HG02938 (cell line): ENCODE data around the gene SAP30BP.

Source experiments
- ATAC-seq: cut with Tn5 transposase; IDR thresholded peaks from one replicate; pipeline ENCODE4 v1.9.1; 2021; ENCODE audit warnings: mild to moderate bottlenecking, moderate library complexity; ENCODE audit not compliant: unreplicated experiment

SAP30BP gene

DNA sequence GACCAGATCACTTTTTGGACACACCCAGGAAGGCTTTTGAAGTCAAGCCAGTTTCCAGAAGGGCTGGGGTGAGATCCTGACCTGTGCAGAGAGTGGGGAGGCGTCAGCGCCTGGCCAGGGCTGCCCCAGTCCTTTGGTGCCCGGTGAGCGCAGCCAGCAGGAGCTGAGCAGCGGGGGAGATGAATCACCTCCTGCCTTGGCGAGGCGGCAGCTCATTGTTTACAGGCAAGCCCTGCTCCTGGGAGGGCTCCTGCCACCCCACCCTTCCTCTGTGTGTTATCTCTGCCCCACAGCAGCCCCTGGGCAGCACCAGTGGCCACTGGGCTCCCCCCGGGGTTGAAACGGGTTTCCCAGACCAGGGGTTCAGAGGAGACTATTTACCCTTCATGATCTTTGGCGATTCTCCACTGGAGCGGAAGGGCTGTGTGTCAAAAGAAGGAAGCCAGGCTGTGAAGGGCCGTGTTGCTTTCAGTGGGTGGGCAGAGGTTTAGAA lies 40.0 kb downstream of the SAP30BP start:
- no peak for ATAC-seq

- no peak for ATAC-seq
Measured at GRCh38 chr17:75712446-75712845, 45.3 kb downstream of the SAP30BP start.

DNA sequence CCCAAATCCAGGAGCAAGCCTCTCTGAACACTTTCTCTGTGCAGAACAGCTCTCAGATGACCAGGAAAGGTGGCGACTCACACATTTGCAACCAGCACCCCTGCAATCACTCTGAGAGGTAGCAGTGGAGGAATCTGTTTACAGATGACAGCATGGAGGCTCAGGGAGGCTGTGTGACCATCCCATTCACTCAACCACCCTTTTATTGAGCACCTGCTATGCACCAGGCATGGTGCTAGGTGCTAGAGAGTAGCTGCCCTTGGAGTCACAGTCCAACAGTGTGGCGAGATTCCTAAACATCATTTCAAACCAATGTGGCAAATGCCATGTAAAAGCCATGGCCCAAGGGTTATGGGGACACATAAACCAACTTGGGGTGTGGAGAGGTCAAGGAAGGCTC lies 52.6 kb downstream of the SAP30BP start:
- no peak for ATAC-seq

DNA sequence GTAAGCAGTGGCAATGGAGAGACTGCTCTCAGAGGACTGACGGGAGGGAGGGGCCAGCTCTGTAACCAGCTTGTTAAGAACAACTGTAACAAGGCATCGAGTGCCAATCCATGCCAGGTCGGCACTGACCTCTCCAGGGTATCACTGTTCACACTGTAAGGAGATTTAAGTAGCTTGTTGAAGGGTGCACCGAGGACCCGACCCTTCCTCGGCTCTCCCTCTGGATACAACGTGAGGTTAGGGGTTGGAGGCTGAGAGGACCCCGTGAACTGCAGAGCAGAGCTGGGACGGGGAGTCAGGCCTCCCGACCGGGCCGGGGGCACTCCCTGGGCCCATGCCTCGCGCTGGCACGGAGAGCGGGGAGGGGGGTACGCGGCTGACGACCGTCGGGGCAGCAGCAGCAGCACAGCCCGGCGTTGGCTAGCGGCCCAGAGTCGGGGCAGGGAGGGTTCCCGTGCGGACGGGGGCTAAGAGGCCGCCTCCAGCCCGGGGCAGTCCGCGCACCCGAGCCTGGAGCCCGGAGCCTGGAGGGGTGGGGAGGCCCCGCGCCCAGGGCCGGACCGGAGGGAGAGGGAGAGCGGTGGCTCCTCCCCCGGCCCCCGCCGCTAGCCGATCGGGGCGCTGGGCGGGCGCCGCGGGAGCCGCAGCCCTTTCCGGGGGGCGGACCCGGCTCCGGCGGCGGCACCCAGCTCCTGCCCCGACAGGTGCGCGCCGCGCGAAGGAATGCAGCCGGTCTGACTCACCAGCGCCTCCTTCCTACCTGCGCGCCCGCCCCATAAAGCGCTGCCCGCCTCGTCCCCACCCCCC lies 53.7 kb downstream of the SAP30BP start, which contains the start of gene ITGB4:
Gene ITGB4 (plus strand): TSS at position 804 of the 807 bp plus-strand sequence. CDS start 3,245 bp downstream, outside the sequence.
- ATAC-seq = no peak

DNA sequence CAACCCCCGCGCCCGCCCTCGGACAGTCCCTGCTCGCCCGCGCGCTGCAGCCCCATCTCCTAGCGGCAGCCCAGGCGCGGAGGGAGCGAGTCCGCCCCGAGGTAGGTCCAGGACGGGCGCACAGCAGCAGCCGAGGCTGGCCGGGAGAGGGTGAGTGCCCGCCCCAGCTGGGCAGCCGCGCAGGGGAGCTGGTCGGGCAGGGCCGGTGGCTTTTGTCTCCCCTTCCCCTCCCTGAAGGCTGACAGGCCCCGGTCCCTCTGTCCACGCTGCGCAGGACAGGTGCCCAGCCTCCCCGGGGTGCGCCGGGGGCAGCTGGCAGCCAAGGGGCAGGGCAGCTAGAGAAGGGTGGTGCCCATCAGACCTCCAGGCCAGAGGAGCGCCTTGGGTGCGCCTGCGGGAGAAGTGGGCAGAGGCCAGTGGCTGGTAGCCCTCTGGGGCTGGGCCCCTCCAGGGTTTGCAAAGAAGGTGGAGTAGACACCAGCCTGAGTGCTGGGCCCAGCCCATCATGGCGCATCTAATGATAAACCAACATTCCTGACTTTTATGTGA lies 54.4 kb downstream of the SAP30BP start:
- ATAC-seq = no peak

- no peak for ATAC-seq
Measured at GRCh38 chr17:75722076-75722475, 54.9 kb downstream of the SAP30BP start.

DNA sequence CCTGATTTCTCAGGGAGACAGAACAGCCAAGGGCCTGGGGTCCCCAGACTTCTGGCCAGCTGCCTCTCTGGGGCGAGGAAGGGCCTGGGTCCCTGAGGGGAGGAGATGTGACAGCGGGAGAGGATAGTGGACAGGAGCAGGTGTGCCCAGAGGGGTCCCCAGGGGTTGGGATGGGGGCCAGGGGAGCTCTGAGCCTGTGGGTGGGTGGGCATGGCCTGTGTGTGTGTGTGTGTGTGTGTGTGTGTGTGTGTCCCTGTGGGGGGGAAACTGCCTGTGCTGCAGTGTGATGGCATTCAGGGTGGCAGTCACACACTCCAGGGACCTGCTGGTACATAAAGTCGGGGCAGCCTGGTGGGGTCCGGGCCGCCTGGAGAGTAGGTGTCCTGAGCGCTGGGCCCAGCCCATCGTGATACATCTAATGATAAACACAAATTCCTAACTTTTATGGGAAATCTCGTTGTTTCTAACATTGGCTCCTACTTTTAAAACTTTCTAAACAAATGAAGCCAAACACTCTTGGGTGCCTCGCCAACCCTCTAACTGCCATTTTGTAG lies 55.5 kb downstream of the SAP30BP start:
- no peak for ATAC-seq

- ATAC-seq = no peak
Measured at GRCh38 chr17:75723171-75723930, 56.2 kb downstream of the SAP30BP start.

DNA sequence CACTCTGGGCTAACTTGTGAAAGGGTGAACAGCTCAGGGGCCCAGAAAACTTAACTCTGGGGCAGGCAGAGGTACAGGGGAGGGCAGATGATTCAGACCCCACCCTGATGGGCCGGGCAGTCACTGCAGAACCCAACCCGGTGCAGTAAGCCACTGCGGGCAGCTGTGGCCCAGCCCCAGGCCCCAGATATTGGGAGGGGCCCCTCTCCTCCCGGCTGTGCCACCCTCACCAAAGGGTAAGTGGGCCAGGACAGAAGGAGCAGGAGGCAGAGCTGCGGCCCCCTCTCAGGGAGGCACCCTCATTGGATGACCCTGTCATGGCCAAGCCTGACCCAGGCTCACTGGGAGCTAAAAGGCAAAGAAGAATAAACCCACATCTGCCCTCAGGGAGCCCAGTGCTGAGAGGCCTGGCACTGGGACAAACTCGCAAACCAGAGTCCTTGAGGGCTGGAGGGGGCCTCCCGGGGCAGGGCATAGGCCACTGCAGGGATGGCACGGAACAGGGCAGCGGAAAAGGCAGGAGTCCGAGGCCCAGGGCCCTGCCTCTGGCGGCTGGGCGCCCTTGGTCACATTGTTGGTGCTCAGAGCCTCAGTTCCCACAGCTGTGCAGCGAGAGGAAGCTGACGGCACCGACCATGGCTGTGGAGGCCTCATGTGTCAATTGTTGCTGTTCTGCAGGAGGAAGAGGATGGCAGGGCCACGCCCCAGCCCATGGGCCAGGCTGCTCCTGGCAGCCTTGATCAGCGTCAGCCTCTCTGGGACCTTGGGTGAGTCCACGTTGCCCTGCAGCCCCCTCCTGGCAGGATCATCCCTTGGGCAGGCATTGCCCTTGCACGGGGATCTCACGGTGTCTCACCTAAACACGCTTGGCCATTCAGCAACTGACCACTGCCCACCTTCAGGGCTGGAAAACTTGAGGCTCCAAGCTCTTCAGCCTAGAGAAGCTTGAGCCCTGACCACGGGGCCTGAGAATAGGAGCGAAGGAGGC lies 57.2 kb downstream of the SAP30BP start:
- no peak for ATAC-seq

GRCh38 chr17:75725504-75725903 lies 58.4 kb downstream of the SAP30BP start:
- ATAC-seq = no peak

- ATAC-seq = no peak
Measured at GRCh38 chr17:75727391-75727790, 60.3 kb downstream of the SAP30BP start.

DNA sequence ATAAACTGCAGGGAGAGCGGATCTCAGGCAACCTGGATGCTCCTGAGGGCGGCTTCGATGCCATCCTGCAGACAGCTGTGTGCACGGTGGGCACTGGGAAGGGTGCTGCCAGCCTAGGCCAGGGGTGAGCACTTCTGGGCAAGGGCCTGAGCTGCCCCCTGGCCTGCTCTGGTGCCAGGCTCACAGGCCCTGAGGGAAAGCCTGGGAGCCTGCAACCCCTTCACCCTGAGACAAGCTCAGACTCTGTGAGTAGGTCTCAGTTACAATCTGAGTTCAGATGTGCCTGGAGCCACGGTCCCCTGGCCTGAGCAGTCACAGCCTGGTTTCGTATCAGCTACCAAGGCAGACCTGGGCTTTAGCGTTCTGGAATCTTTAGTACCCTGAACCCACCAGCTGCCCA lies 62.2 kb downstream of the SAP30BP start:
- ATAC-seq = no peak

DNA sequence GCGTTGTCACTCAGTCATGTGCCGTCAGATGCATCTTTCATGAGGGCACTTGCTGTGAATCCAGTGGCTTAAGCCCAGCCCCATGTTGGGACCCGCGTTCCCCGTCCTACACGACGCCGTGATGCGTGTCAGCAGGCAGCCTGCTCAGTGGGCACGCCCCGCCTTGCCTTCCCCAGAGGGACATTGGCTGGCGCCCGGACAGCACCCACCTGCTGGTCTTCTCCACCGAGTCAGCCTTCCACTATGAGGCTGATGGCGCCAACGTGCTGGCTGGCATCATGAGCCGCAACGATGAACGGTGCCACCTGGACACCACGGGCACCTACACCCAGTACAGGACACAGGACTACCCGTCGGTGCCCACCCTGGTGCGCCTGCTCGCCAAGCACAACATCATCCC lies 62.9 kb downstream of the SAP30BP start:
- ATAC-seq = no peak

GRCh38 chr17:75731086-75731715 lies 64.1 kb downstream of the SAP30BP start:
- ATAC-seq = no peak

DNA sequence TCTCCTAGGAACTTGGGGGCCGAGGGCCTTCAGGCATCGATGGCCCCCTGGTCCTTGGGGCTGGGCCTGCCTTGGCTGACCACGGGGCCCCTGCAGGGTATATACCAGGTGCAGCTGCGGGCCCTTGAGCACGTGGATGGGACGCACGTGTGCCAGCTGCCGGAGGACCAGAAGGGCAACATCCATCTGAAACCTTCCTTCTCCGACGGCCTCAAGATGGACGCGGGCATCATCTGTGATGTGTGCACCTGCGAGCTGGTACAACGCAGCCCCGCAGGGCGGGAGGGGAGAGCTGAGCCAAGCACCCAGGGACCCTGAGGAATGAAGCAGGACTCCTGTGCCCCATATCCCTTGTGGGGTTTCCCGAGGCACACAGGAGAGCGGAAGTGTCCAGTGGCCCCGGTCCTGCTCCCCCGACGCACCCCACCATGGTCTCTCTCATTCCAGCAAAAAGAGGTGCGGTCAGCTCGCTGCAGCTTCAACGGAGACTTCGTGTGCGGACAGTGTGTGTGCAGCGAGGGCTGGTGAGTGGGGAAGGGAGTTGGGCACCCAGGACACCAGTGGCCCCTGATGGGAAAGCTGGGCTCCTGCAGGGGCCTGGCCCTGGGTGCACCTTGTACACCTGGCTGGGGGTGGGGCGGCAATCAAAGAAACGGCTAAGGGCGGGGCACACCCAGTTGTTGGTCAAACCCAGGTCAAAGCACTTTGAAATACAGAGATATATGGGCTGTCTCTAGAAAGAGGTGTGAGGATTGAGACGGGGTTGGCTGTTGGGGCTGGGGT lies 64.8 kb downstream of the SAP30BP start:
- ATAC-seq = no peak

- no peak for ATAC-seq
Measured at GRCh38 chr17:75733471-75733870, 66.3 kb downstream of the SAP30BP start.

GRCh38 chr17:75734674-75735294 lies 67.6 kb downstream of the SAP30BP start:
- no peak for ATAC-seq

GRCh38 chr17:75736173-75736835 lies 69.2 kb downstream of the SAP30BP start:
- no peak for ATAC-seq
